T-helper 2 cell treated with Interferon-gamma antibody and Interleukin-4, amounts not matched to agents 100 ng/mL and 5 ng/mL, for 36 hours (primary cell): Measurements from ENCODE around the gene C22orf39. TPM values are rescaled to one million over a fixed set of nuclear protein-coding genes. Genes with fewer than 3 reads are reported as not detected.

Source experiments
- intact Hi-C: fragments of 100-400 bp; cut with micrococcal nuclease; formaldehyde crosslinking; loops from one replicate; pipeline ENCODE4 v1.15.1; 2023
- total RNA-seq: library from RNA; stranded (reverse); gene quantifications from 2 replicates; pipeline ENCODE4 v1.2.3, GENCODE V29; 2022

C22orf39 gene
- total RNA-seq, 1 donor from 2014 or later: 27.4 TPM

DNA sequence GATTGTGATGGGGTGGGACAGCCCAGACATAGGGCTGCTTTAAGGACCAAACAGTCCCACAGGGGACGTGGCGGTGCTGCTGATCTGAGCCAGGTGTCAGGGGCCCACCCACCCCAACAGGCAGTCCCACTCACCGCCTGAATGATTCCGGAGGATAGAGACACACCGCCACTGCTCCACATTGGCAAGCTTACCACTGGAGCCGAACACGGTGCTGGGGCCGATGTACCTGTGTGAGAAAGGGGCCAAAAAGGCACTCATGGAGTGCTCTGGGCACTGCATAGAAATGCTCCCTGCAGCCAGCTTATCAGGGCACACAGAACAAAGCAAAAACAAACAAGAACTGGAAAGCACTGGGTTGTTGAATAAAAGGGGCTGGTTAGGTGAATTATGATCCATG is 41.9 kb downstream of the C22orf39 start:
- intact Hi-C loops: no loop called here

DNA sequence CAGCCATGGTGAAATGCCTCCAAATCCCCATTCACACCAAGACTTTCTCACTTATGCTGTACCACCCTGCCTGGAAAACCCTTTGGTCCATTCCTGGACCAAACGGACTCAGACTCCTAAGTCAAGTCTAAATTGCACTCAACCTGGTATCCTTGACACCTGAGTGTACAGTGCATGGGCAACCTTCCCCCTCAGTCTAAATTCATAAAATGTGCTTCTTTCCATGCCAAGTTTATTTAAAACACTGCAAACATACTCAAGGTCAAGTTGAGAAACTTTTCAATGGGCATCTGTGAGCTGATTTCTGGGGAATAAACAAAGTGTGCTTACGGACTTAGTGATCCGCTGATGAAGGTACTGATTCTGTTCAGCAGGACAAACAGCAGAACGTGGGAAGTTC is 42.4 kb downstream of the C22orf39 start:
- intact Hi-C loops: no loop called here

DNA sequence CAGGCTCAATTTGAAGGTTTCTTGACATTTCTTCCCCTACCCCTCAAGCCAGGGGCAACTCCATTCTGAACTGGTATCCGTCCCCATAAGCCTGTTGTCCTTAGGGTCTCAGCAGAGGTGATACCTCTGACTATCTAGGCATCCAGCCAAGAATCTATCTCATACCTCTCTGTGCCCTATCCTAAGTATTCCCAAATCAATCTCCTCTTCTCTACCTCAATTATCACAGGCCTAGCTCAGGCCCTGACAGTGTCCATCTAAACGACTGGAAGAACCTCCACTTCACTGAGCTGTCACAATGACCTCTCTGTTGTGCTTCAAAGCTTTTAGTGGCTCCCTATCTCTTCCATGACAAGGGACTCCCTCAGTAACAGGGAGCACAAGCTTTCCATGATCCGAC is 42.8 kb downstream of the C22orf39 start:
- intact Hi-C loops: no loop called here

DNA sequence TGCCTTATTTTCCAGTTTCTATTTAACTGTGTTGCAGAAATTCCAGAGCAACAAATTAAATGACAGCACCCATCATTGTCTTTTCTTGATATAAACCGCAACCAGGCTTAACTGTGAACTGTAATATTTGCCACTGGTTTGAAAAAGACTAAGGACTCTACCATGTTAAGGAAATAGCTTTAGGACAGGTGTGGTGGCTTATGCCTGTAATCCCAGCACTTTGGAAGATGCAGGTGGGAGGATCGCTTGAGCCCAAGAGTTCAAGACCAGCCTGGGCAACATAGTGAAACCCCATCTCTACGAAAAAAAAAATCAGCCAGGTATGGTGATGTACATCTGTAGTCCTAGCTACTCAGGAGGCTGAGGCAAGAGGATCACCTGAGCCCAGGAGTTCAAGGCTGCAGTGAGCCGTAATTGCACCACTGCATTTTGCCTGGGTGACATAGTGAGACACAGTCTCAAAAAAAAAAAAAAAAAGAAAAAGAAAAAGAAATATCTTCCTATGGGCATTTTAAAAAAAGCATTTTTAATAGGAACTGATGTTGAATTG is 44.8 kb downstream of the C22orf39 start:
- intact Hi-C loops: no loop called here

DNA sequence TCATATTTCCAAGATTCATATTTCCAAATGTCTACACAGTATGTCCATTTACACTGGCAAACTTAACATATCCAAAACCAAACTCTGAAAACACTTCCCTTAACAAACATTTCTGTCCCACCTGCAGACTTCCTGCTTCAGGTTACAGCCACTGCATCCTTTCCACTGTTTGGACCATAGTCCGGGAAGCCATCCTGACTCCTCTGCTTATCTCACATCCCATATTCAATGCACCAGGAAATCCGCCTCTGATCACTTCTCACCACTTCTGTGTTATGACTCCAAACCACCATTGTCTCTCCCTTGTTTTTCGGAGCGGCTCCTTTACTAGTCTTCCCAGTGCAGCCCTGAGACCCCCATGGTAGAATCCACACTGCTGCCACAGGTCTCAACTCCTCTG is 46.0 kb downstream of the C22orf39 start:
- intact Hi-C loops: no loop called here

DNA sequence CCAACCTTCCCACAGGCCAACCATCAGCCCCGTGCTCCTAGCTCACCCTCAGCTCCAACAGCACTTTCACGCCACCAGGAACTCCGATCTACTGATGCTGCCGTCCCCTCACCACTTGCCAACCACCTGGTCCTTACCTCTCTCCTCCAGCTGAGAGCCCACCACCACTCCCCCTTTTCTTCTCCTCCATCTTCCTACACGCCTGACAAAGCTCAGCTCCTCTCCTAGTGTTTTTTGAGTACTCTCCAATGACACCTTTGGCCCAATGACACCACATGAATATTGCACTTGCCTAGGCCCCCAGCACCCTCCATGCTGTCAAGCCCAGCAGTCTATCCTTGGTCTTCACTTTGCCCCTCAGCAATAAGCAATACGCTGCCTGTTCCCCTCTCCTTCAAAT is 46.6 kb downstream of the C22orf39 start:
- intact Hi-C loops: no loop called here

DNA sequence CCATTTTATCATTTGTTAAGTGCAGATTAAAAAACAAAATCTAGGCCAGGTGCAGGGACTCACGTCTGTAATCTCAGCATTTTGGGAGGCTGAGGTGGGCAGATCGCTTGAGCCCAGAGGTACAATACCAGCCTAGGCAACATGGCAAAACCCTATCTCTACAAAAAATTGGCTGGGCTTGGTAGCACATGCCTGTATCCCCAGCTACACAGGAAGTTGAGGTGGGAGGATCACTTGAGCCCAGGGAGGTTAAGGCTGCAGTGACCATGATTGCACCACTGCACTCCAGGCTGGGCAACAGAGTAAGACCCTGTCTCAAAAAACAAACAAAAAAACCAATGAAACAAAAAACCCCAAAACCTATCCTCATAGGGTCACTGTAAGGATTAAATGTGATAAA is 48.9 kb downstream of the C22orf39 start:
- intact Hi-C loops: no loop called here

DNA sequence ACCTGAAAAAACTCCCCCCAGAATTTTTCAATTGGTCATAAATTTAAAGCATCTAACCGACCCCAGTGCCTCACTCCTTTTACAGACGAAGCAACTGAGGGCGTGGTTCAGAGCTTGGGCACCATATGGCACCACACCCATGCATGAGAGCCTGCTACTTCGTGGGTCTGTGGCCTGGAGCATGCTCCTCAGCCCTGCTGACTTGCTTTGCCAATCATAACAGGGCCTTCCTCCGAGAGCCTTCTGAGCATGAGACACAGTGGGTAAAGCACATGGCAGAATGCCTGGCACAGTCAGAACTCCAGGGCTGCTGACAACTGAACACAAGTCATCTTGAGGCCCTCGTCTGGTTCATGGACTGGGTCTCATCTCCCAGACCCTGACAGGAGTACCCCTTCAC is 49.3 kb downstream of the C22orf39 start:
- intact Hi-C loops: no loop called here

DNA sequence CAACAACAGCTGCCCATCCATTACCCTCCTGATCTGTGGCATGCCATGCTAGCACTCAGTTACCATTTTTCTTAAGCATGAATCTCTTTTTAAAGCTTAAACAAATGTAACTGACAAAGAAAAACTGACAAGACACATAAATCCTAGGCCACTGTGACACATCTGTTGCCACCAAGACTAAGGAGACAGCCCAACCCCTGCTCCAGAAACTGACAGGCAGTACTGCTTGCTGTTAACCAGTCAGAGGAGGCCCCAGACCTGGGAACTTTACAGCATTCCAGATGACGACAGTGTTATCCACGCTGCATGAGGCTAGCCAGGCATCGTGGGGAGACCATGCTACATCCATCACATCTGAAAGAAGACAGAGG is 49.8 kb downstream of the C22orf39 start:
- intact Hi-C loops: no loop called here

DNA sequence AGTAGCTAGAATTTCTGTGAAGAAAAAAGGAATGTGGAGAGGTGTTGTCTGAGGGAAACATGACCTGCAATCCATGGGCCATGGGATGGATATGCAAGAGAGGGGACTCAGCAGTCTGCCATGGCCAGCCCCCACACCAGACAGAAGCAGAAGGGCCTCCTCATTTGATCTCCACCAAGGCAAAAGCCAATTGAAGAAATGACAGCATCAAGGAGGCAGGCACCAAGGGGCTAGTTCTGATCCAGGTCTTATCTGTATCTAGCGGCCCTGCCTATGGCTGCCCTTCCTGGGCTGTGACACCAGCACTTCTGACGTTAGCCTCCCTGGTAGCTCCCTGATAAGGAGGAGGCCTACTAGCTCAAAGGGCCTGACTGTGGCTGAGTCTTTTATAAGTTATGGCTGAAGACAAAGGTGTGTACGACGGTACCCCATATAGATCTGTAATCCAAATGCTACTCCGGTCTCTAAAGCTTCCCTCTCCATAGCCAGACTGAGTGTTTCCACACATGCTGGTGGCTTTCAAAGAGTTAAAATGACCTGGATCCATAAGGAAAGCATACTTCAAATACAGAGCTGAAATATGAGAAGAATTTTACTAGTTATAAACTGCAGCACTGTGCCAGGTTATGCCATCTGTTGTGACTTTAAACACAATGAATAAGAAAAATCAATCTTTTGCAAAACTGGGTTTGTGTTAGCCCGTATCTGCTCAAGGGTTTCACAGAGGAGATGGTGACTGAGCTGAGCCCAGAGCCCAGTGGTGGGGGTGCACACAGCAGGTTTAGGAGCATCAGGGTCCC is 50.4 kb downstream of the C22orf39 start:
- intact Hi-C loops: no loop called here

DNA sequence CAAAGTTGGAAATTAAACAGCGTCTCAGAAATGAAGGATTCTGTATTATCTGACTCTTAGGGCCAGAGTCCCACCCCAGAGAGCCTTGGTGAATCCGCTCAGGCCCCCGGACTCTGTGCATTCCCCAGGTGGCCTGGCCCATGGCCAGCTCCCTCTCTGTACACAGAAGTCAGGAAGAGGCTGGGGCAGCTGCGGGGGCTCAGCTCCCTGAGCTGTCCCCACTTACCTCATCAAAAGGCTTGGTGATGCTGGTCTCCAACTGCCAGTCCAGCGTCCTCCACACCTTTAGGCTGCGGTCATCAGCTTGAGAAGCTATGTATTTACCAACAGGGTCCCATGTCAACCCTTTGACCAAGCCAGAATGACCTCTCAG is 51.0 kb downstream of the C22orf39 start:
- intact Hi-C loops: no loop called here

DNA sequence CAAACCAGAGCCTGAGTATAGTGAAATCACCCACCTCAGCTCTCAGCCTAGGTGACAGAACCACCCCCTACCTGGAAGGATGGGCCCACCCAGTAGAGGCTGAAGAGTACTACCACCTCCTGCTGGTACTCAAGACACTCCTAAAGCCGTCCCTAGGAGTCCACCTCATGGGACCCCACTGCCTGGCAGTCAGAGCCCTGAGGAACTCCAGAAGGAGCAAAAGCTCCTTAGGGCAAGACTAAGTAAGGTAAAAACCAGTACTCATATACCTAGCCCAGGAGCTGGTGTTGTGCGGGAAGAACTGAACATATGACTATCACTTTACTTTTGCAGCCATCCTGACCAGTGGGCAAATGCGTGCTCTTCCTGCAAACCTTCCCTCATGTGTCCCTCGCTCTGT is 52.2 kb downstream of the C22orf39 start:
- intact Hi-C loops: no loop called here

DNA sequence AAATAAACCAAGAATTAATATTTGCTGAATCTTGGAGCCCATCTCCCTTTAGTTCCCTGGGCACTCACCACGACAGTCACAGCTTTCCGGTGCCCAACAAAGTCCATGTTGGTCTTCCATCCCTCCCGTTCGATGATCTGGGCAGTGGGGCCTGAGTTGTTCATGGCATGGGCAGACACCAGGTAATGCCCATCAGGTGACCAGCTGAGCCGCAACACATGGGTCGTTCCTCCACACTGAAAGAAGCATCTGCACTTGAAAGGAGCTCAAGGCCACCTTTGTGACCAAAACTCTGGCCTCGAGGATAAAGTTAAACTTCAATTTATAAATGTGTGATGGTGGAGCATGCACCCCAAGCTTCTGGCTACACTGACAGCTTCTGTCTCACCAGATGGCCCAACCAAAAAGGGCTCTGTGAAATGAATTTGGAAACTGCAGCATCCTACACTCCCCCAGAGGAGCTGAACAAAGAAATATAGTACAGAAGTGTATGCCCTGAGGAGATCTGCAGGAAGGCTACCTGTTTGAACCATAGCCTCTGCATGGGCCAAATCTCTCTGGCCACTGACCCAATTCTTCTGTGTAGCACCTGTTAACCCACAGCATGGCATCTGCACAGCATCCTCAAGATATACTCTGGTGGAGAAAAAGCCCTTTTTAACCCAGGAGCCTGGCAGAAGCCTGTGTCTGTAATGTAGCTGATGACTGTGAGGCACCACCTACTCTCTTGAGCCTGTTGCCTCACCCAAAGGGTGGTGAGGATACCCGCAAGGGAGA is 53.0 kb downstream of the C22orf39 start:
- intact Hi-C loops: no loop called here

DNA sequence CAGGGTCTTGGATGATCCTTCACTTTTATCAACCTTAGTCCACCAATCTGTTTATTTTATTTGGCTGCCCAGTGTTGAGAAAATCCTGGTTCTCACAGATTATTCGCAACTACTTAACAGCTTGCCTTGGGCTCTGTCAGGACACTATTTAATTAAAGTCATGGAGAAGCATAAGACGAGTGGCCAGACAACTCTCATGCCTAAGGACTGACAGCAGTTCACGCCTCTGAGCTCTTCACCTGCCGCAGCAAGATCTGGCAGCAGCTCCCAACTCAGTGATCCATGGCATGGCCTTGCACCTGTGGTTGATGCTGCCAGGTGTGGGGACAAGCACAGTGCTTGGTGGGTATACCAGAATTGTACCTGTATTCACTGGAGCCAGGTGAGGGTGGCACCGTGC is 53.8 kb downstream of the C22orf39 start:
- intact Hi-C loops: no loop called here

Other genes with a start within 250 kb of the C22orf39 start
- gene CLTCL1, start 156.0 kb downstream of the C22orf39 start, total RNA-seq: 0.84 and 1.0 TPM in 2 replicates
- 43.9 and 45.0 TPM in 2 replicates for gene HIRA, start 16.0 kb downstream of the C22orf39 start, total RNA-seq
- 20.1 and 23.4 TPM in 2 replicates for gene MRPL40, start 15.2 kb downstream of the C22orf39 start, total RNA-seq
- 100 and 108 TPM in 2 replicates for gene UFD1, start 31.5 kb upstream of the C22orf39 start, total RNA-seq
- gene CDC45, start 32.2 kb upstream of the C22orf39 start, total RNA-seq: 81.4 and 85.7 TPM in 2 replicates
- gene CLDN5, start 76.7 kb upstream of the C22orf39 start, total RNA-seq: 0.16 and 0.30 TPM in 2 replicates